ENCODE results near the gene PRKG1.
A peak's percentile ranks its signal among the peaks of the same experiment; 100 is the strongest.

GRCh38 chr10:51422311-51423120 lies 348.2 kb downstream of the PRKG1 start:
- TF ChIP-seq CTCF (IDR thresholded peaks at IDR 0.05) (peak; percentile 43 to 78 (median 64)), POLR2A (IDR thresholded peaks at IDR 0.05) (no peak)
